HG03439 (cell line): ENCODE measurements around the gene ATP5IF1.

ENCODE experiments used
- ATAC-seq: cut with Tn5 transposase; IDR thresholded peaks from one replicate; pipeline ENCODE4 v1.9.1; 2021; ENCODE audit warnings: mild to moderate bottlenecking, moderate library complexity; ENCODE audit not compliant: unreplicated experiment

Gene ATP5IF1

DNA sequence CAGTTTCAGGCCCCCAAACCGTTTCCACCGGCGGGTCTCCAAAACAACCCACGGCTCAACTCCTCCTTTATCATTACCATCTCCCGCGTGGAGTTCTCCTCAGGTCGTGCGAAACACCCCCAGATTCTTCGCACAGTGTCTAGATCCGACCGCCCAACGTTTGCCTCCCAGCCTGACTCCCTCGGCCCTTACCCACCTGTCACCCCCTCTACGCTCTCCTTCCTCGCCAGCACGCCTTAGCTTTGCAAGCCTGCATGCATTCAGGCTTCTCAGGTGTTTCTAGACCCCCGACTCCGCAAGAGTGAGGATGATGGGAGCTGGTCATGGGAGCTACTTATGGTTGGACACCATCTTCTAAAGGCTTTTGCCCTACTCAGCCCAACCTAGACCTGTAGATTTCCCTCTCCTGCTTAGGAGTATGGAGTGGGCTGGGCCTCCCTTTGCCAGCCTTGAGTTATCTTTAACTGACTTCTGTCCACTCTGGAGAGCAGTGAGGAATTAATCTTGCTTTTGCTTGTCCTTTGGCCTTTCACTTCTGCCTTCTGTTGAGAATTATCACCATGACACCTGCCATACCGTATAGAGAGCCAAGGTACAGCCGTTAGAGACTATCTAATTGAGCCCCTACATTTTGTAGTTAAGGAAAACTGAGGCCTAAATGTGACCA, 865 bp downstream of the ATP5IF1 start:
- ATAC-seq: no peak

DNA sequence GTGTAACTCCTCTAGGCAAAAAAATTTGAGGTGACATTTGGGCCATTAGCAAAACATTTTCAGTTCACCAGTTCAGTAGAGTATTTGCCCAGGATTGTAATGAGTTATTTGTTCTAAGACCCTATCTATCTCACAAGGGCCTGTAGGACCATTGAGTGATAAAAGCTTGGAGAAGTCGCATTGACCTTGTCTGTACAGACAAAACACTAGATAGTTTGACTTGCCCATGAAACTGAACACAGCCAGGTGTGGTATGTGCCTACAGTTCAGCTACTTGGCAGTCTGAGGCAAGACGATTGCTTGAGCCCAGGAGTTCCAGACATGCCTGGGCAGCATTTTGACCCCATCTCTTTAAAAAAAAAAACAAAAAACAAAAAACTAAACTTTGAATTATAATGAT, 3.1 kb downstream of the ATP5IF1 start:
- ATAC-seq: no peak

DNA sequence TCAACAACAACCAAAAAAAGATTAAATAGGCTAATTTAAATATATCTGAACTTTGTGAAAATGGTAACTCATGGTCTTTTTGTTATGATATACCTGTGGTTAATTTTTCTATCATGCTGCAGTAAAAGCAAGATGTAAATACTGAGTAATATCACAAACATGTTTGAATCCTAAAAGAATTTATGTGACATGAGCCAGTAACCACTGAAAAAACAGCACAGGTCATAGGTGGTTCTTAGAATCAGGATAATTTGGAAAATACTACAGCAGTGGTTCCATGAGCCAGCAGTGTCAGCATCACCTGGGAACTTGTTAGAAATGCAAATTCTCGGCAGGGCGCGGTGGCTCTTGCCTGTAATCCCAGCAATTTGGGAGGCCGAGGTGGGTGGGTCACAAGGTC, 4.1 kb downstream of the ATP5IF1 start:
- ATAC-seq: no peak

DNA sequence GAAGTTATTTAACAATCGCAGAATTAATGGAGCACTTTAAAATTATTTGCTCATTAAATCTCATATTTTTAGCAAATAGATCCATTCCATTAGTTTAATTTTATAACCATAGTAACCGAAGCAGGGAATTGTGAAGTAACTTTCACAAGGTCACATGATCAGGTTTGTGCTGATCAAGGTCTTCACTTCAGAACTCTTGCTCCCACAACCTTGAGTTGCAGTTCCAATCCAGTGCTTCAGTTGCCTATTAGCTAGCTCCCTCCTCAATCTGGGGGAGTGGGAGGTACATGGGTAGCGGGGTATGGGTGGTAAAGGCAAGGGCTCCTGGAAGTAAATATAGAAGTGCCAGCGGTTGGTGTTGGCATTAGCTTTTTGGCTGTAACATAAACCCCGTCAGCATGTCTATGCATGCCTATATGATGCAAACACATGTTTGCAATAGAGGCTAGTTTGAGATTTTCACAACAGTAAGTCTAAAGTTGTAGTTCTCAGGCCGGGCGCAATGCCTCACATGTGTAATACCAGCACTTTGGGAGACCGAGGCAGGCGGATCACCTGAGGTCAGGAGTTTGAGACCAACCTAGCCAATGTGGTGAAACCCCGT, 5.8 kb downstream of the ATP5IF1 start:
- no peak for ATAC-seq

DNA sequence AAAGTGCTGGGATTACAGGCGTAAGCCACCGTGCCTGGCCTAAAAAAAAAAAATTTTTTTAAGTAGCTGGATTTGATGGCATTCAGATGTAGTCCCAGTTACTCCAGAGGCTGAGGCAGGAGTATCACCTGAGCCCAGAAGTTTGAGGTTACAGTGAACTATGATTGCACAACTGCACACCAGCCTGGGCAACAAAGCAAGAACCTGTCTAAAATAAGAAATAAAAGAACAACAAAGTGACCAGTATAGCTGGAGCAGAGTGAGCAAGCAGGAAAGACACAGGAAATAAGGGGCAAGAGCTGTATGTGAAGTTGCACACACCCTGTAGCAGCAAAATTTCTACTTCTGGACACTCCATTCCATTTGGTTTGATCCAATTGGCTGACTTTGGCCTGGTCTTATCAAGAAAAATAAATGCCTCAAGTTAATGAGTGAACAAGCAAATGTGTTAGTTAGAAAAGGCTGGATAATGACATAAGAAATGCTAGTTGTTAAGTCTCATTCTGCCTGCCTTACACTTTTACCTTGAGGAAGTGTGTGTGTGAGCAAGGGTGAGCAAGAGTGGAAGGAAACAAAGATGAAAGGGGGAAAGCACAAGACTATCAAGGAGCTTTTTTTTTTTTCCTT, 7.9 kb downstream of the ATP5IF1 start:
- no peak for ATAC-seq

DNA sequence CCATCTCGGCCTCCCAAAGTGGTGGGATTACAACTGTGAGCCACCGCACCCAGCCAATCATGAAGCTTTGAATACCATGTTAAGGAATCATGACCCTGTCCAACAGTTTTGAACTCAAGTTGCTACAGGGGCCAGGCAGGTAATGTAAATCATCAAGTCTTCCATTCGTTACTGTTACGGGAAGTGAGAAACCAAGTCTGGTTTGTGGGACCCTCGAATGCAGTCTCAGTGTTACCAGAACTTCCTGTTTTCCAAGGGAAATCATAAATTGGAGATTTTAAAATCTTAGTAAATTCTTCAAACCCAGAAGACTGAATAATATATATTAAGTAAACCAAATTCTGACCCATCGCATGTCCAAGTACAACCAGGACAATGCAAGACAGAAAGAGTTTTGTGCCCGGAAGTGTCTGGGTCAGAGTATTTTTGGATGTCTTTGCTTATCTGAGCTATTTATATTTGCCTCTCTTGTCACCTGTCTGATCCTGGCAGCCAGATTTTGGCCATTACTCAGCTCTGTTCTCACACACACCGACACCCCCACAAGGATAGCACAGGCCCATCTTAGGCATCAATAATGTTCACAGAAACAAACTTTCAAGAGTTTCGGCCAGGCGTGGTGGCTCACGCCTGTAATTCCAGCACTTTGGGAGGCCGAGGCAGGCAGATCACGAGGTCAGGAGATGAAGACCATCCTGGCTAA, 8.8 kb downstream of the ATP5IF1 start:
- no peak for ATAC-seq

DNA sequence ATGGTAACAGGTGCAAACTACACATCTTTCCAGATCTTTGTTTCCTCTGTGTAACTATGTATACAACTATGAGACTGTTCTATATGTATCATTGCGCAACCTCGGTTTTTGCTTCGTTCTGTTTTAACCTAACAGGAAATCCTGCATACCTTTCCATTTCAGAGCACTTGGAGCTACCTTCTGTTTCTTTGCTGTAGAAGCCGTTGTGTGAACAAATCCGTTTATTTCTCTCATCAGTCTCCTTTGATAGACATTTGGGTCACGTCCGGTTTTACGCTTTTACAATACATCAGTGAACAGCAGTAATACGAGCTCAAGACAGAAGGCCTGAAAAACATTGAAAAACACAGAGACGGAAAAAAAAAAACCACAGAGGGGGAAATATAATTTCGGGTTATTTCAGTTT, 10.5 kb downstream of the ATP5IF1 start:
- ATAC-seq: no peak

DNA sequence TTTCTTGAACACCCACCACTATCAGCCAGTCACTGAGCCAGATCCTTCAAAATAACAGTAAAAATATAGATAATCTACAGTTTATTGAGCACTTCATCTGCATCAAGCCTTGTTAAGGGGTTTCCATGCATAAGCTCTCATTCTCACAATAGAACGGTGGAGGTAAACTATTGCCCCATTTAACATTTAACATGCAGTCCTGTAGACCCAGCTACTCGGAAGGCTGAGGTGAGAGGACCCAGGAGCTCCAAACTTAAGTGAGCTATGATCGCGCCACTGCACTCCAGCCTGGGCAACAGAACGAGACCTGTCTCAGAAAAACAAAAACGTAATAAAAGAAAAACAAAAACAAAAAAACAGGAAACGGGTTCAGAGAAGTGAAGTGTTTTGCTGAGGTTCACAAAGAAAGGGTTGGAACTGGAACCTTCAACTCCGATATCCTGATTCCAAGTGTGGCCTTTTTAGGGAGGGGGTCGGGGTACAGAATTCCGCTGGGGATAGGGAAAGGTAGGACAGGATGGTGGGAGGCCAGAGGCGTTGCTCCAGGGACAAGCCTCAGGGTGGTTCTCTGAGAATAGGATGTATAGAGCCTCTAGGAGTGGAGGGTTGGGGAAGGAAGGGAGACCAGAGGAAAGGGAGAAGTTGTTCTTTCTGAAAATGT, 11.8 kb downstream of the ATP5IF1 start:
- ATAC-seq: no peak

DNA sequence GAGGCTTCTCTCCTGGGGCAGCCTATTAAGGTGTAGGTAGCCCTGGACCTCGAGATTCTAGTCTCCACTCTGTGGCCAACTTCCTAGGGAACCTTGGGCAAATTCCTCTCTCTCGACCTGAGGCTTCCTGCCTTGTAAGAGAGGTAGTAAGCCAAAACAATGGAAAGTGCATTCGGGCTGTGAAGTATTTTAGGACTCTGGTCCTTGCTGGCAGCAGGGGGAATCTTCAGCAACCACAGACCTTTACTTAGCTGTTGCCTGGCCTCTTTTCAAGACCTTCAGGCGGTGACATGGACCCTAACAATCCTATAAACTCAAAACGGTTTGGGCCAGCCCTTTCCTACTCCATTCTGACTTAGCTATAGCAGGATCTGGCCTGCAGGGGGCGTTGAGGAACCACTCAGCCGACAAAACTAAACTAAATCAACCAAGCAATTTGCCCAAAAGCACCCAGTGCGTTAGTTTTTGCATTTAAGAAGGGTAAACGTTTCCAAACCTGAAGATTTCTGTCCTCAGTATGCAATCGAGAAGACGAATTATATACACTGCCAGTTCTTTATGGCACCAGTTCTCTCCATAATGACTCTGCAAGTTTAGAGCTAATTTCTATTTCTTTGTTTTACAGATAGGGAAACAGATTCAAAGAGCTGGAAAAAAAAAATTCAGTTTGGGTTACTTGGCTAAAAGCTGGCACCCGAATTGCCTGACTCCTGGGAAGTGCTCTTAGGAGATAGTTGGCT, 12.5 kb downstream of the ATP5IF1 start:
- ATAC-seq: peak; percentile 32

DNA sequence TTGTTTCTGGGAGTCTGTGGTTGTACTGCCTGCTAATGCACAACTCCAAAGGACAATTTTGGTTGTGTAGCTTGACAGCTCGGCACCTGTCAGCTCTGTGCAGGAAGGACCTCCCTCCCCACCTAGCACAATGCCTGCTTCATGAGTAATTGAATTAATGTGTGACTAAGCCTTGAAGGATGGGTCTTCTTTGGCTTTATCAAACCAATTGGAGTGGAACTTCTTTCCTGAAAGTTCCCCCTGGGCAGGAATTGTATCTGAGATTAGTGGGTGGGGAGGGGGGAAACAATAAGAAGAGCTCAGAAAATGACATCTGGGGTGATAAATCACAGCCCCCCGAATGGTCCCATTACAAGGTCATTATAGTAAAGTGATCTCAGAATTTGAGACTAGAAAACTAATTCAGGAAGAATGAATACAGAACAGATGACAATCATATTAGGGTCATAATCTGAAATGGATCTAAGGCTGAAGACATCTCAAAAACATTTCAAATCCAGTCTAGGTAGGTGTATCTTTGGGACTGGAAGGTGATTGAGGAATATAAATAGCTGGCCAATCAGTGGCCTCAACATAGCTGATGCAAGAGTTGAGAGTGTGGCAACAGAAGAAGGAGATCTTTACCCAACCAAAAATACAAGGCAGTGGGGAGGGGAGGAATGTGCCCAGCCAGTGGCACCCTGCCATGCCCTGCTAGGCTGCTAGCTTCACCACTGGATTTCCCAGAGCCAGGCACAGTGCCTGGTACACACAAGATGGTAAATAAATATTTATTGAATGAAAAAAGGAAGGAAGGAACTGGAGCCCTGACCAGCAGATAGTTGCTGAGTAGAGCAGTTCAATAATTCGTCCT, 13.3 kb downstream of the ATP5IF1 start:
- ATAC-seq: no peak

DNA sequence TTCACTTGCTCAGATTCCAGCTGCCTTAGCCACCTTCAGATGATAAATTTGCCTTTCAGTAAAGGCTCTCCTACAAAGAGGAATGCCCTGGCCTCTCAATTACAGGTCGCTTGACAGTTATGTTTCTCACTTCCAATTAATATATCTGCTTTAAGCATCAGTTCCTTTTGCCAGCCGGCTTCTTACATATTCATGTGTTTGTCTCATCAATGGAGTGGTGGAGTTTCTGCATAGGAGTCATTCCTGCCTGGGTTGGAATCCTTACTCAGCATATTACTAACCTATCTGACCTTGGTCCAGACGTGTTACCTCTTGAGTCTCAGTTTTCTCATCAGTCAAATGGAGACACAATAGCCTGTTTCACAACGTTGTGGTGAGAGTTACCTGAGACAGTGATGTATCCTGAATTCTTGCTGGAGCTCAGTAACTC, 14.0 kb downstream of the ATP5IF1 start:
- no peak for ATAC-seq

DNA sequence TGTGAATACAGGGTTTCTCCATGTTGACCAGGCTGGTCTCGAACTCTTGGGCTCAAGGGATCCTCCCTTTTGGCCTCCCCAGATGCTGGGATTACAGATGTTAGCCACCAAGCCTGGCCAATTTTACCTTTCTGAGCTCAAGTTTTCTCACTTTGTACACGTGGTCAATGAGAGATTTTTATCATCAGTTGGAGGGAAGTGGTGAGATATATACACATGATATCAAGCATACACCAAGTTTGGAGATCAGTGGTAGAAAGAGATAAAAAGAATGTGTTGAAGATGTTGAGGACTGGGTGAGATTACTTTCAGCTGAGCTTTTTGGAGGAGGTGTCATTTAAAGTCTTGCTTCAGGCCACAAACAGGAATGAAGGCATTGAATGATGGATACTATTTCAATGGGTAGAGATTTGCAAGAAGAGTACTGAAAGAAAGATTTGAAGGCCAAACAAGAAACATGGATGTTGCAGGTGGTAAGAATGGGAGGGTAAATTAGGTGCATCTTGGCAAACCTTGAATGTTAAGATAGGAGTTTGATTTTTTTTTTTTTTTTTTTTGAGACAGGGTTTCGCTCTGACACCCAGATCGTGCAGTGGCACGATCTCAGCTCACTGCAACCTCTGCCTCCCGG, 20.4 kb downstream of the ATP5IF1 start:
- ATAC-seq: no peak

DNA sequence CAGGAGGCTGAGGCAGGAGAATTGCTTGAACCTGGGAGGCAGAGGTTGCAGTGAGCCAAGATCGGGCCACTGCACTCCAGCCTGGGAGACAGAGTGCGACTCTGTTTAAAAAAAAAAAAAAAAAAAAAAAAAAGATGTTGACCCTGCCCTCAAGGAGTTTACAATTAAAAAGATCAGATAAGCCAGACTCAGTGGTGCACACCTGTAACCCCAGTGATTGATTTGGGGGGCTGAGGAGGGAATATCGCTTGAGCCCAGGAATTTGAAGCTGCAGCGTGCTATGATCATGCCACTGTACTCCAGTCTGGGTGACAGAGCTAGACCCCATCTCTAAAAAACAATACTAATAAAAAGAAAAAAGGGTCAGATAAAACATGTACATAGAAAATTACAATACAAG, 21.8 kb downstream of the ATP5IF1 start:
- no peak for ATAC-seq

DNA sequence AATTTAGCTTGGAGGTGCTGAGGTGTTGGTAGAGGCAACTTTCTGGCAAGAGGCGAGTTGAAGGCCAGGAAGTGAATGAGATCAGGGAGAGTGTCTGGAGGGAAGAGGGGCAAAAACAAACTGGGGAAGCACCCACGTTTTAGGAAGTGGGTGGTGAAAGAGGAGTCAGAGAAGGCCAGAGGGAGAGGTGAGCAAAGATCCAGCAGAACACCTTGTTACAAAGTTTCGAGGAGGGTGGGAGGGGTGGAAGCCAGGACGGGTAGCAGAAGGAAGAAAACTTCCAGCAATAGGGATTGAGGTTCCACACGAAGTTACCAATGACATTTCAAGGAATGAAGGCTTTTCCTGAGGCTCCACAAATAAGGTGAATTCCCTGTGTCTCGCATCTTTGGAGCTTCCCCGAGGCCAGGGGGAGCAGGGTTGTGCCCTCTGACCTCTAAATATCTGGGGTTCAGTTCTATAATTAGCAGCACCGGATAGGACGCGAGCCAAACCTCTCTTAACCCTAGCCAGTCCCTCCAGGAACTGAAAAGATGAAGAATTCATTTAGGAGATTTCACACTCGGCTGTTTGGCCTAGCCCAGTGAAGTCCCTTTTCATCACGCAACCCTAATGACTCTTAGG, 22.8 kb downstream of the ATP5IF1 start:
- no peak for ATAC-seq

DNA sequence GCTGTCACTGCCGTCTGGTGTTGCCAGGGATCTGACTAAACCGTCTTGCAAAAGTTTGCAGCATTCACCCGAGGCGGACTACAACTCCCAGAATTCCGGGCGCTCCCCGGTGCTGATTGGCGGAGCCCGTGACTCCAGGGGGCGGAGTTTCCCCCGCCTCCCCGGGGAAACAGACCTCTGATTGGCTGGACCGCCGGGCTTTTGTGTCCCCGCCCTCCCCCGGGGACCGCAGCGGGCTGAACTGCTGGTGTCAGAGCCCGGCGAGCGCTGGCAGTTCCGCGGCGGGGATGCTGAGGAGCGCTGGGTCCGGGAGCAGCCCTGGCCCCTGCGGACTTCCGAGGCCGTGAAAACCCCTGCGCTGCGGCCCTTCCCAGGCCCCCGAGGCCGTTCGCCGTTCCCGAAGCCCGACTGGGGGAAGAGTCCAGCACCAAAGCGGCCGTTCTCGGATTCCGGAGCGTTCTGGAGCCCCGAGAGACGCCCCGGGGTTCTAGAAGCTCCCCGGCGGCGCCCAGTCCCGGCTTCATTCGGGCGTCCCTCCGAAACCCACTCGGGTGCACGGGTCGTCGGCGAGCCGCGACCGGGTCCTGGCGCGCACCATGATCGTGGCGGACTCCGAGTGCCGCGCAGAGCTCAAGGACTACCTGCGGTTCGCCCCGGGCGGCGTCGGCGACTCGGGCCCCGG, 23.5 kb downstream of the ATP5IF1 start, which contains the start of gene SESN2:
TSS of gene SESN2 (plus strand) at position 267 of the 682 bp plus-strand sequence. CDS start at position 597, 330 bp downstream.
- peak; percentile 91 for ATAC-seq

DNA sequence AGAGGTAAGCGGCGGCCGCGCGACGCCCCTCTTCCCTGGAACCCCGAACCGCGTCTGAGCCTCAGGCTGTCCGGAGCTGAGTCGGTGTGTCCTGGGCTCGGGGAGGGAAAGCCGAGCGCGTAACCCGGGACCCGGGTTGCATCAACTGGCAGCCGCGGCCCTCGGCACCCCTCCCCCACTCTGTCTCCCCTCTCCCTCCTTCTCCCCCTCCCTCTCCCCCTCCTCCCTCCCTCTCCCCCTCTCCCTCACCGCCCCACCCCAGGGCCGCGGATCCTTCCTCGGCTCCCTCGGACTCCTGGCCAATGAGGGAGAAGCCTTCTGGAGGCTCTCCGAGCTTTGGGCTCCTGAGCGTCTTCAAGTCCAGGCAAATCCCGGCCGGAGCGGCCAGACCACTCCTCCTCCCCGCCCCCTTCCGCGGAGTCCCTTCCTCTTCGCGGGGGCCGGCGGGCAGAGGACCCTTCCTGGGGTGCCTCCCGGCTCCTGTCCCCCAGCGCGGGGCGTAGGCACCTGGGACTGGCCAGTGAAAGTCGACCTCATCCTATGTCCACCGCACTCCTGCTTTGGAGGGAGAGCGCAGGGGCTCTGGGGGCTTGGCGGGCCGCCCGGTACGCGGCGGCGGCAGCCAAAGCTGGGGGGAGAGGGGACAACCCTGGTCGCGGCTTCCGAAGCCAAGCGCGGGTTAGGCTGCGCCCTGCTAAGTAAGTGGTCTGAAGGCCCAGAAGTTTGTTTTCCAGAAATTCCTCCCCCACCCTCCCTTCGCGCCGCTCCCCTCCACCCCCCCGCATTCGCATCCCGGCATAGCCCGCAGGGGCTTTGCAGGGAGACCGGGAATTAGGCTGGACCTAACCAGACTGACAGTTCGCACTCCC, 24.2 kb downstream of the ATP5IF1 start:
- peak; percentile 8 for ATAC-seq

DNA sequence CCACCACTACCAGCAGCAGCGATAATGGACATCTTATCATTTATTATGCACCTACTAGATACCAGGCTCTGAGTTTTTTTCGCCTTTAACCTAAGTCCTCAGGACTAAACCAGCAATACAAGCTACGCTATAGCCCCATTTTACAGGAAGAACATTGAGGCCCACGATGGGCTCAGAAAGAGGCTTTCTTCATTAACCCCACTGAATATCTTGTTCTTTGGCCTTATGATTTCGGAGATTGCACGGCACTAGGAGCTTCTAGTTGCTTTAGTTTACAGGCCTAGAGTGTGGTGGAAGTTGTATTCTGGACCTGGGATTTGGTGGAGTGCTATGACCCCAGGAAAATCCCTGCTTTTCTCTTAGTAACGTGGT, 24.9 kb downstream of the ATP5IF1 start:
- ATAC-seq: no peak
